B cell (primary cell): ENCODE data around the gene SH3RF3.

Source experiments
- EZH2 ChIP-seq: IDR thresholded peaks from 2 replicates; pipeline ENCODE4 v1.6.1; 2012; ENCODE audit warnings: borderline replicate concordance, low read depth, mild to moderate bottlenecking, moderate library complexity, low read length; ENCODE audit not compliant: insufficient read depth, poor library complexity, severe bottlenecking
- TF ChIP-seq, protein P1 (sequence below): fragments of 200-600 bp; IDR thresholded peaks from one replicate; pipeline ENCODE4 v1.8.0; 2022; ENCODE audit warnings: antibody characterized with exemption, mild to moderate bottlenecking

DNA sequence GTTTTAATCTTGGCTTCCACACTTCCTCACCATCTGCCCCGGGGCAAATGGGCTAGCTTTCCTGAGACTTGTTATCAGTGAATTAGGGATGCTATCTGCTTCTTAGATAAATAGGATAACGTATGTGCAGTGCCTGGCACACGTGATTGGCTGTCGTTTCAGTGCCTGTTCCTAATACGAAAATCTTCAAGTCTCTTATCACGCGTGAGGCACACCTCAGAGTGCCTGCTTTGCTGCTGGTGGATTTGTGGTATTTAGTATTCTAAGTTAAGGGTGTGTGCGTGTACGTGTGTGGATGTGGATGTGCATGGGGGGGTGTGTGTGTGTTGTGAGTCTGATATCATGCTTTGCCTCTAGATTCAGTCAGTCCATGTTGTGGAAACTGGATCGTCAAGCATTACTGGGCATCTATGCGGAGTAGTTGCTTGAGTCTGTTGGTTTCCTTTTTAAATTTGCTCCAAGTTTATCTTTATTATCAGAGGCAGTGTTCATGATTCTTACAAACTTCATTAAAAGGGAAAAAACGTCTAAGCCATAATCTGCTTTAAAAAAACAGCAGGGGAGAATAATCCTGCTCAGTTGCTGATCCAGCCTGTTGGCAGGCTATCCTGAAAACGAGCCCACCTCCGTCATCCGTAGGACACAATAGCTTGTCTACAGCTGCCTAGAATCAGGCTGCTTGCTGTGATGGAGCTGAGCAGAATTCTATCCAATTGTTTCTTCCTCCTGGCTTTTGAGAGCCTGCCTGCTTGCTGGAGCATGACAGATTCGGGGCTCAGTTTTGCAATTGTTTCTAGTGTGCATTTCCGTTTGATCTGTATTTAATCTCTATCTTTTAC, 6.6 kb downstream of the SH3RF3 start:
- TF ChIP-seq, protein P1, sequence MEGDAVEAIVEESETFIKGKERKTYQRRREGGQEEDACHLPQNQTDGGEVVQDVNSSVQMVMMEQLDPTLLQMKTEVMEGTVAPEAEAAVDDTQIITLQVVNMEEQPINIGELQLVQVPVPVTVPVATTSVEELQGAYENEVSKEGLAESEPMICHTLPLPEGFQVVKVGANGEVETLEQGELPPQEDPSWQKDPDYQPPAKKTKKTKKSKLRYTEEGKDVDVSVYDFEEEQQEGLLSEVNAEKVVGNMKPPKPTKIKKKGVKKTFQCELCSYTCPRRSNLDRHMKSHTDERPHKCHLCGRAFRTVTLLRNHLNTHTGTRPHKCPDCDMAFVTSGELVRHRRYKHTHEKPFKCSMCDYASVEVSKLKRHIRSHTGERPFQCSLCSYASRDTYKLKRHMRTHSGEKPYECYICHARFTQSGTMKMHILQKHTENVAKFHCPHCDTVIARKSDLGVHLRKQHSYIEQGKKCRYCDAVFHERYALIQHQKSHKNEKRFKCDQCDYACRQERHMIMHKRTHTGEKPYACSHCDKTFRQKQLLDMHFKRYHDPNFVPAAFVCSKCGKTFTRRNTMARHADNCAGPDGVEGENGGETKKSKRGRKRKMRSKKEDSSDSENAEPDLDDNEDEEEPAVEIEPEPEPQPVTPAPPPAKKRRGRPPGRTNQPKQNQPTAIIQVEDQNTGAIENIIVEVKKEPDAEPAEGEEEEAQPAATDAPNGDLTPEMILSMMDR: no peak
- no peak for TF ChIP-seq EZH2
